Nephron (organoid): ENCODE results near the gene DOCK9.
"Not testable (repeated sequence)": the region's sequence is repeated elsewhere in the genome, so short reads cannot be mapped to it uniquely, and the experiment has no call there.

Experiments
- H3K27ac Mint-ChIP-seq, 3 experiments: 2 replicates each; pipeline ENCODE4 v1.8.0; 2020; ENCODE audit warnings: mixed read lengths in 3 of 3, mild to moderate bottlenecking in 2 of 3, moderate library complexity in 1 of 3
- H3K27me3 Mint-ChIP-seq: 2 replicates; pipeline ENCODE4 v1.8.0; 2021; ENCODE audit warnings: low read depth, mild to moderate bottlenecking, moderate library complexity, mixed read lengths
- H3K36me3 Mint-ChIP-seq: 2 replicates; pipeline ENCODE4 v1.8.0; 2020; ENCODE audit warnings: low read depth, mixed read lengths
- H3K4me1 Mint-ChIP-seq: 2 replicates; pipeline ENCODE4 v1.8.0; 2020; ENCODE audit warnings: mixed read lengths
- H3K4me3 Mint-ChIP-seq, 3 experiments: 2 replicates each; pipeline ENCODE4 v1.8.0; 2020; ENCODE audit warnings: mild to moderate bottlenecking in 3 of 3, mixed read lengths in 3 of 3, moderate library complexity in 2 of 3
- H3K9me3 Mint-ChIP-seq: 2 replicates; pipeline ENCODE4 v1.8.0; 2020; ENCODE audit warnings: mixed read lengths
- TF ChIP-seq, protein P1 (sequence below), 3 experiments: fragments of 200-600 bp; sonication (generic); IDR thresholded peaks; one replicate each; pipeline ENCODE4 v1.5.0; 2021; ENCODE audit warnings: antibody characterized with exemption in 3 of 3; ENCODE audit not compliant: unreplicated experiment in 3 of 3

Gene DOCK9

GRCh38 chr13:98896868-98897144 lies 81.1 kb downstream of the DOCK9 start:
- Mint-ChIP-seq H3K27me3 (no peaks in the 10 kb centered on the region), H3K4me3 (no peak overlapping the region), H3K36me3 (peaks cover 6% of the 10 kb centered on the region), H3K27ac (no peak overlapping the region), H3K9me3 (no peaks in the 10 kb centered on the region), H3K4me1 (peaks cover 22% of the 10 kb centered on the region)
- TF ChIP-seq, protein P1, sequence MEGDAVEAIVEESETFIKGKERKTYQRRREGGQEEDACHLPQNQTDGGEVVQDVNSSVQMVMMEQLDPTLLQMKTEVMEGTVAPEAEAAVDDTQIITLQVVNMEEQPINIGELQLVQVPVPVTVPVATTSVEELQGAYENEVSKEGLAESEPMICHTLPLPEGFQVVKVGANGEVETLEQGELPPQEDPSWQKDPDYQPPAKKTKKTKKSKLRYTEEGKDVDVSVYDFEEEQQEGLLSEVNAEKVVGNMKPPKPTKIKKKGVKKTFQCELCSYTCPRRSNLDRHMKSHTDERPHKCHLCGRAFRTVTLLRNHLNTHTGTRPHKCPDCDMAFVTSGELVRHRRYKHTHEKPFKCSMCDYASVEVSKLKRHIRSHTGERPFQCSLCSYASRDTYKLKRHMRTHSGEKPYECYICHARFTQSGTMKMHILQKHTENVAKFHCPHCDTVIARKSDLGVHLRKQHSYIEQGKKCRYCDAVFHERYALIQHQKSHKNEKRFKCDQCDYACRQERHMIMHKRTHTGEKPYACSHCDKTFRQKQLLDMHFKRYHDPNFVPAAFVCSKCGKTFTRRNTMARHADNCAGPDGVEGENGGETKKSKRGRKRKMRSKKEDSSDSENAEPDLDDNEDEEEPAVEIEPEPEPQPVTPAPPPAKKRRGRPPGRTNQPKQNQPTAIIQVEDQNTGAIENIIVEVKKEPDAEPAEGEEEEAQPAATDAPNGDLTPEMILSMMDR (IDR thresholded peaks at IDR 0.05; ENCODE audit: unreplicated experiment in 3 of 3): no peak

- Mint-ChIP-seq H3K9me3 (no peaks in the 10 kb centered on the region), H3K27me3 (no peaks in the 10 kb centered on the region), H3K4me1 (peaks cover 27% of the 10 kb centered on the region), H3K27ac (no peak overlapping the region), H3K4me3 (no peak overlapping the region), H3K36me3 (peaks cover 6% of the 10 kb centered on the region)
- TF ChIP-seq, protein P1 (IDR thresholded peaks at IDR 0.05; ENCODE audit: unreplicated experiment in 3 of 3): no peak
These were observed 81.6 kb downstream of the DOCK9 start for GRCh38 chr13:98896083-98896867.

GRCh38 chr13:98894814-98895213 lies 83.0 kb downstream of the DOCK9 start:
- H3K4me1 Mint-ChIP-seq: peaks cover 41% of the 10 kb centered on the region
- H3K27me3 Mint-ChIP-seq, H3K9me3 Mint-ChIP-seq, H3K27ac Mint-ChIP-seq, H3K4me3 Mint-ChIP-seq, H3K36me3 Mint-ChIP-seq: not testable (repeated sequence)

DNA sequence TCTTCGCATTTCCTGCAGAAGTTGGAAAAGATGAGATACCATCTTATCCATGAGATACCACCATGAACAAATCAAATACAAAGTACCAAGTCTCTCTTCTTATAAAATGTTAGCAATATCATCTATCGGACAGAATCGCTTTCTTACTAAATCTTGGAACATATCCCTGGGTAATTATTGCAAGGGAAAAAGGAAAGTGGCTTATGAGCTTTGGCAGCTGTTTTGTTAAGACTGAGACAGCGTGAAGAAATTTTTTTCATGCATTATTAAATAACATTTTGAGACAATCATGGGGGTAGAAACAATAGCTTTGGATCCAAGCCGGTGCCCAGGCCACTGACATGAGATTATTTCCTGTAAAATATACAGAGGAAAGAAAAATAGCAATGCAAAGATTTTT lies 84.5 kb downstream of the DOCK9 start:
- H3K4me3 Mint-ChIP-seq: no peak overlapping the region
- H3K36me3 Mint-ChIP-seq: peaks cover 6% of the 10 kb centered on the region

GRCh38 chr13:98892821-98893220 lies 85.0 kb downstream of the DOCK9 start:
- TF ChIP-seq, protein P1 (IDR thresholded peaks at IDR 0.05; ENCODE audit: unreplicated experiment in 3 of 3): no peak
- no peaks in the 10 kb centered on the region for H3K9me3 Mint-ChIP-seq
- peak overlapping the region; percentile 41 to 61 (median 48) for H3K27ac Mint-ChIP-seq
- no peaks in the 10 kb centered on the region for H3K27me3 Mint-ChIP-seq
- H3K4me1 Mint-ChIP-seq: peaks cover 50% of the 10 kb centered on the region
- peaks cover 11% of the 10 kb centered on the region for H3K36me3 Mint-ChIP-seq
- peak overlapping the region in 1 of 3 experiments; percentile 20 for H3K4me3 Mint-ChIP-seq

More for the DNA sequence above, 84.5 kb downstream of the DOCK9 start:
- peak overlapping the region in 1 of 3 experiments; percentile 61 for H3K27ac Mint-ChIP-seq
- no peaks in the 10 kb centered on the region for H3K9me3 Mint-ChIP-seq
- TF ChIP-seq, protein P1 (IDR thresholded peaks at IDR 0.05; ENCODE audit: unreplicated experiment in 3 of 3): no peak
- no peaks in the 10 kb centered on the region for H3K27me3 Mint-ChIP-seq
- peaks cover 46% of the 10 kb centered on the region for H3K4me1 Mint-ChIP-seq

GRCh38 chr13:98892077-98892476 lies 85.8 kb downstream of the DOCK9 start:
- no peaks in the 10 kb centered on the region for H3K27me3 Mint-ChIP-seq
- TF ChIP-seq, protein P1 (IDR thresholded peaks at IDR 0.05; ENCODE audit: unreplicated experiment in 3 of 3): no peak
- no peaks in the 10 kb centered on the region for H3K9me3 Mint-ChIP-seq
- H3K4me3 Mint-ChIP-seq: no peak overlapping the region
- peaks cover 8% of the 10 kb centered on the region for H3K36me3 Mint-ChIP-seq
- H3K27ac Mint-ChIP-seq: peak overlapping the region in 1 of 3 experiments; percentile 61
- peaks cover 51% of the 10 kb centered on the region for H3K4me1 Mint-ChIP-seq
